Spinal cord (tissue), 10 donors: ENCODE data around the gene GALNT14. TPM values are rescaled to one million over a fixed set of nuclear protein-coding genes. Genes with fewer than 3 reads are reported as not detected.
A peak's percentile ranks its signal among the peaks of the same experiment; 100 is the strongest.

Experiments used
- DNase-seq, 6 donors: peaks; one replicate each; pipeline versions ENCODE4 v3.0.0 to v3.0.0-alpha.2; 2013 to 2015; ENCODE audit warnings: low spot score in 6 of 6, low read depth in 4 of 6
- H3K27ac ChIP-seq: one replicate; pipeline ENCODE4 v1.5.1; 2013; ENCODE audit warnings: low read depth, low read length, control low read depth
- H3K27me3 ChIP-seq: one replicate; pipeline ENCODE4 v1.6.1; 2013; ENCODE audit warnings: low read length; ENCODE audit not compliant: control insufficient read depth, insufficient read depth
- H3K36me3 ChIP-seq: one replicate; pipeline ENCODE4 v1.6.1; 2013; ENCODE audit warnings: low read length; ENCODE audit not compliant: control insufficient read depth, insufficient read depth
- H3K4me1 ChIP-seq: one replicate; pipeline ENCODE4 v1.6.1; 2013; ENCODE audit warnings: low read length; ENCODE audit not compliant: control insufficient read depth, insufficient read depth
- H3K4me3 ChIP-seq: one replicate; pipeline ENCODE4 v1.5.1; 2013; ENCODE audit warnings: low read depth, low read length, control low read depth
- H3K9me3 ChIP-seq: one replicate; pipeline ENCODE4 v1.6.1; 2013; ENCODE audit warnings: low read length; ENCODE audit not compliant: control insufficient read depth, insufficient read depth
- whole genome bisulfite sequencing: methylation state at CpG from one replicate; pipeline ENCODE4 v1.1.5; 2013; ENCODE audit warnings: missing lambda C conversion rate; ENCODE audit not compliant: insufficient coverage; 5-methylcytosine and 5-hydroxymethylcytosine counted together
- polyA plus RNA-seq, 2 donors: library from polyadenylated mRNA; unstranded; fragments of 120-200 nt; gene quantifications; one replicate each; pipeline ENCODE4 v1.2.1, GENCODE V29; 2013; ENCODE audit not compliant: insufficient read length in 2 of 2
- total RNA-seq, 2 donors: library from RNA; depleted of rRNA in 1 of 2; stranded (reverse); fragments of 120-200 nt in 1 of 2; fragments of >200 nt in 1 of 2; gene quantifications; one replicate each; pipeline versions ENCODE4 v1.2.3 to v1.2.4, GENCODE V29; 2013 to 2014
- donor health status: healthy.

The GALNT14 gene
- total and polyA plus RNA-seq, 4 donors: 4.6 to 25.1 (median 16.2) TPM

- H3K4me3 ChIP-seq: peak overlapping the region; percentile 43
- no peaks in the 10 kb centered on the region for H3K36me3 ChIP-seq
- H3K27ac ChIP-seq: no peak overlapping the region
- under 1% methylated on average over 72 of the region's 72 CpGs for WGBS
- peaks cover 15% of the 10 kb centered on the region for H3K4me1 ChIP-seq
- H3K9me3 ChIP-seq: no peaks in the 10 kb centered on the region
- peak in 2 of 6 donors; percentile 67 for DNase-seq
- peaks cover 26% of the 10 kb centered on the region for H3K27me3 ChIP-seq
Observed at GRCh38 chr2:31137211-31138036, 816 bp downstream of the GALNT14 start.

GRCh38 chr2:31136732-31137131 lies 1.5 kb downstream of the GALNT14 start:
- no peak for DNase-seq
- Histone ChIP-seq H3K4me1 (peaks cover 15% of the 10 kb centered on the region), H3K27me3 (peaks cover 26% of the 10 kb centered on the region), H3K27ac (no peak overlapping the region), H3K9me3 (no peaks in the 10 kb centered on the region), H3K4me3 (peak overlapping the region; percentile 14), H3K36me3 (no peaks in the 10 kb centered on the region)
- WGBS: 65% methylated on average over 7 of the region's 10 CpGs

- no peak overlapping the region for H3K4me3 ChIP-seq
- peaks cover 26% of the 10 kb centered on the region for H3K27me3 ChIP-seq
- no peak for DNase-seq
- H3K27ac ChIP-seq: no peak overlapping the region
- WGBS: 50% methylated on average over 1 of the region's 3 CpGs
- H3K9me3 ChIP-seq: no peaks in the 10 kb centered on the region
- no peaks in the 10 kb centered on the region for H3K36me3 ChIP-seq
- peaks cover 15% of the 10 kb centered on the region for H3K4me1 ChIP-seq
Observed at GRCh38 chr2:31136000-31136399, 2.2 kb downstream of the GALNT14 start.

- H3K4me1 ChIP-seq: peaks cover 21% of the 10 kb centered on the region
- H3K36me3 ChIP-seq: no peaks in the 10 kb centered on the region
- WGBS: 83% methylated on average over 4 of the region's 5 CpGs
- H3K27ac ChIP-seq: no peak overlapping the region
- H3K9me3 ChIP-seq: no peaks in the 10 kb centered on the region
- no peak overlapping the region for H3K4me3 ChIP-seq
- DNase-seq: no peak
- H3K27me3 ChIP-seq: peaks cover 26% of the 10 kb centered on the region
Observed at GRCh38 chr2:31134480-31134879, 3.8 kb downstream of the GALNT14 start.

GRCh38 chr2:31132786-31133185 lies 5.5 kb downstream of the GALNT14 start:
- WGBS: 100% methylated on average over 2 of the region's 5 CpGs
- Histone ChIP-seq H3K36me3 (no peaks in the 10 kb centered on the region), H3K27ac (no peak overlapping the region), H3K4me3 (no peak overlapping the region), H3K4me1 (peaks cover 12% of the 10 kb centered on the region), H3K27me3 (peaks cover 19% of the 10 kb centered on the region), H3K9me3 (no peaks in the 10 kb centered on the region)
- no peak for DNase-seq

GRCh38 chr2:31131871-31132270 lies 6.4 kb downstream of the GALNT14 start:
- Histone ChIP-seq H3K27ac (no peak overlapping the region), H3K36me3 (no peaks in the 10 kb centered on the region), H3K4me1 (peaks cover 8% of the 10 kb centered on the region), H3K27me3 (peaks cover 14% of the 10 kb centered on the region), H3K4me3 (no peak overlapping the region), H3K9me3 (no peaks in the 10 kb centered on the region)
- WGBS: 72% methylated on average over 4 of the region's 4 CpGs
- DNase-seq: no peak

GRCh38 chr2:31129375-31130171 lies 8.7 kb downstream of the GALNT14 start:
- Histone ChIP-seq H3K27ac (no peak overlapping the region), H3K36me3 (no peaks in the 10 kb centered on the region), H3K9me3 (no peaks in the 10 kb centered on the region), H3K4me1 (peaks cover 6% of the 10 kb centered on the region), H3K27me3 (peaks cover 2% of the 10 kb centered on the region), H3K4me3 (no peak overlapping the region)
- 29% methylated on average over 4 of the region's 6 CpGs for WGBS
- DNase-seq: peak in 2 of 6 donors; percentile 30 to 67

GRCh38 chr2:31127931-31128330 lies 10.3 kb downstream of the GALNT14 start:
- H3K4me3 ChIP-seq: no peak overlapping the region
- no peaks in the 10 kb centered on the region for H3K27me3 ChIP-seq
- peaks cover 6% of the 10 kb centered on the region for H3K4me1 ChIP-seq
- no peak for DNase-seq
- no peak overlapping the region for H3K27ac ChIP-seq
- no peaks in the 10 kb centered on the region for H3K36me3 ChIP-seq
- H3K9me3 ChIP-seq: no peaks in the 10 kb centered on the region
- 87% methylated on average over 3 of the region's 3 CpGs for WGBS

- H3K4me3 ChIP-seq: no peak overlapping the region
- no peaks in the 10 kb centered on the region for H3K36me3 ChIP-seq
- no peaks in the 10 kb centered on the region for H3K9me3 ChIP-seq
- 86% methylated on average over 1 of the region's 6 CpGs for WGBS
- H3K27ac ChIP-seq: no peak overlapping the region
- peaks cover 6% of the 10 kb centered on the region for H3K4me1 ChIP-seq
- no peak for DNase-seq
- H3K27me3 ChIP-seq: no peaks in the 10 kb centered on the region
Observed at GRCh38 chr2:31125918-31126695, 12.1 kb downstream of the GALNT14 start.
